Sigmoid colon (tissue), 4 donors: Measurements from ENCODE around the gene ILKAP.

Experiments
- EP300 ChIP-seq, 4 donors: sonication (generic); formaldehyde crosslinking; IDR thresholded peaks; one replicate each; pipeline ENCODE4 v1.6.1; 2017; ENCODE audit warnings: antibody characterized with exemption in 4 of 4
- POLR2A ChIP-seq, 2 donors: fragments of 450-650 bp; IDR thresholded peaks; one replicate each; pipeline ENCODE4 v1.6.1; 2016; ENCODE audit warnings: antibody characterized with exemption in 2 of 2, mild to moderate bottlenecking in 2 of 2, moderate library complexity in 2 of 2
- POLR2AphosphoS5 ChIP-seq, 4 donors: sonication (generic); formaldehyde crosslinking; IDR thresholded peaks; one replicate each; pipeline ENCODE4 v1.6.1; 2017; ENCODE audit warnings: antibody characterized with exemption in 4 of 4
- TF ChIP-seq, protein P1 (sequence below), 4 experiments: fragments of 450-650 bp in 3 of 4; fragments of 200-600 bp in 1 of 4; IDR thresholded peaks; one replicate each; pipeline ENCODE4 v1.5.1; 2016 to 2019; ENCODE audit warnings: antibody characterized with exemption in 4 of 4, mild to moderate bottlenecking in 3 of 4, moderate library complexity in 2 of 4

DNA sequence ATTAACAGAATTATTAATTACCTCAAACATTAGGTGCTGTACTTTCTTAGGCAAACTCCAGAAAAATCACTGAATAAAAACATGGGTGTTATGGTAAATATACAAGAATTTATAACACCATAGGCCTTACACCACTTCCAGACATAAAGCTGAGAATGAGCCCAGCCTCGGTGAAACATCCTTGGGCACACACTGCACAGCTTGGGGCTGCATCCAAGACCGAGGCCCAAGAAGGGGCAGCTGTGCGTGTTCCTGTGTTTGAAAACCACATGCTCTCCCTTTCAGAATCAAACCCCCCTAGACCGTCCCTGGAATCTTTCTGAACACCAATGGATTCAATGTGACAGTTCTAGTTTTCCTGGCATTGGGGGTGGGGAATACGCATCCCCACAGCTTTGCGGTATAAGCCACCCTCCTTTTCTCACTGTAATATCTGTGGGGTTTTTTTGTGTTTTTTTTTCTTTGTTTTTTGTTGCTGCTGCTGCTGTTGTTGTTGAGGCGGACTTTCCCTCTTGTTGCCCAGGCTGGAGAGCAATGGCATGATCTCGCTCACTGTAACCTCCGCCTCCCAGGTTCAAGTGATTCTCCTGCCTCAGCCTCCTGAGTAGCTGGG lies 31.8 kb downstream of the ILKAP start:
- TF ChIP-seq, protein P1, sequence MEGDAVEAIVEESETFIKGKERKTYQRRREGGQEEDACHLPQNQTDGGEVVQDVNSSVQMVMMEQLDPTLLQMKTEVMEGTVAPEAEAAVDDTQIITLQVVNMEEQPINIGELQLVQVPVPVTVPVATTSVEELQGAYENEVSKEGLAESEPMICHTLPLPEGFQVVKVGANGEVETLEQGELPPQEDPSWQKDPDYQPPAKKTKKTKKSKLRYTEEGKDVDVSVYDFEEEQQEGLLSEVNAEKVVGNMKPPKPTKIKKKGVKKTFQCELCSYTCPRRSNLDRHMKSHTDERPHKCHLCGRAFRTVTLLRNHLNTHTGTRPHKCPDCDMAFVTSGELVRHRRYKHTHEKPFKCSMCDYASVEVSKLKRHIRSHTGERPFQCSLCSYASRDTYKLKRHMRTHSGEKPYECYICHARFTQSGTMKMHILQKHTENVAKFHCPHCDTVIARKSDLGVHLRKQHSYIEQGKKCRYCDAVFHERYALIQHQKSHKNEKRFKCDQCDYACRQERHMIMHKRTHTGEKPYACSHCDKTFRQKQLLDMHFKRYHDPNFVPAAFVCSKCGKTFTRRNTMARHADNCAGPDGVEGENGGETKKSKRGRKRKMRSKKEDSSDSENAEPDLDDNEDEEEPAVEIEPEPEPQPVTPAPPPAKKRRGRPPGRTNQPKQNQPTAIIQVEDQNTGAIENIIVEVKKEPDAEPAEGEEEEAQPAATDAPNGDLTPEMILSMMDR (IDR thresholded peaks at IDR 0.05), result no peak
- TF ChIP-seq POLR2AphosphoS5 (IDR thresholded peaks at IDR 0.05) (no peak), EP300 (IDR thresholded peaks at IDR 0.05) (no peak), POLR2A (IDR thresholded peaks at IDR 0.05) (no peak)
